Spleen (tissue), 11 donors: Measurements from ENCODE around the gene RMC1. TPM values are rescaled to one million over a fixed set of nuclear protein-coding genes. Genes with fewer than 3 reads are reported as not detected.
"Not testable (repeated sequence)": the region's sequence is repeated elsewhere in the genome, so short reads cannot be mapped to it uniquely, and the experiment has no call there.

Source experiments
- DNase-seq: peaks from one replicate; pipeline ENCODE4 v3.0.0-alpha.2; 2020
- H3K27ac ChIP-seq, 8 donors: fragments of 200-600 bp; sonication (generic) in 7 of 8; 1 replicate in 4 of 8; 2 replicates in 4 of 8; pipeline versions ENCODE4 v1.5.0 to v1.8.0; 2016 to 2021; ENCODE audit warnings: inconsistent platforms in 4 of 8, mild to moderate bottlenecking in 4 of 8, moderate library complexity in 1 of 8
- H3K27me3 ChIP-seq, 7 donors: fragments of 200-600 bp; sonication (generic) in 6 of 7; replicated peaks in 1 of 7; 1 replicate in 4 of 7; 2 replicates in 3 of 7; pipeline versions ENCODE4 v1.5.0 to v1.8.0; 2016 to 2021; ENCODE audit warnings: inconsistent platforms in 3 of 7, mild to moderate bottlenecking in 1 of 7
- H3K36me3 ChIP-seq, 6 donors: fragments of 200-600 bp; sonication (generic) in 5 of 6; 1 replicate in 4 of 6; 2 replicates in 2 of 6; pipeline versions ENCODE4 v1.5.0 to v1.8.0; 2016 to 2021; ENCODE audit warnings: inconsistent platforms in 2 of 6
- H3K4me1 ChIP-seq, 6 donors: fragments of 200-600 bp; sonication (generic) in 5 of 6; 1 replicate in 3 of 6; 2 replicates in 3 of 6; pipeline versions ENCODE4 v1.5.0 to v1.8.0; 2016 to 2021; ENCODE audit warnings: inconsistent platforms in 3 of 6
- H3K4me3 ChIP-seq, 8 donors: fragments of 200-600 bp; sonication (generic) in 7 of 8; 1 replicate in 4 of 8; 2 replicates in 4 of 8; pipeline versions ENCODE4 v1.5.0 to v1.8.0; 2016 to 2021; ENCODE audit warnings: inconsistent platforms in 4 of 8, mild to moderate bottlenecking in 4 of 8, moderate library complexity in 2 of 8
- H3K9me3 ChIP-seq, 8 donors: fragments of 200-600 bp; sonication (generic) in 7 of 8; 1 replicate in 4 of 8; 2 replicates in 4 of 8; pipeline versions ENCODE4 v1.5.0 to v1.8.0; 2016 to 2021; ENCODE audit warnings: inconsistent platforms in 4 of 8
- POLR2A ChIP-seq, 3 donors: fragments of 450-650 bp; IDR thresholded peaks; one replicate each; pipeline ENCODE4 v1.5.1; 2017; ENCODE audit warnings: antibody characterized with exemption in 3 of 3, mild to moderate bottlenecking in 1 of 3
- POLR2AphosphoS5 ChIP-seq, 3 donors: sonication (generic); formaldehyde crosslinking; IDR thresholded peaks; one replicate each; pipeline ENCODE4 v1.5.1; 2017; ENCODE audit warnings: antibody characterized with exemption in 3 of 3
- WGBS, 5 donors: extraction: QIAGEN DNeasy Blood & Tissue Kit in 3 of 5; methylation state at CpG; one replicate each; pipeline versions ENCODE4 v1.1.5 to v1.1.7; 2013 to 2018; 5-methylcytosine and 5-hydroxymethylcytosine counted together
- intact Hi-C: fragments of 100-400 bp; cut with DNase I; formaldehyde crosslinking; loops from one replicate; pipeline ENCODE4 v1.15.0; 2023; ENCODE audit warnings: low total_unique reads
- polyA plus RNA-seq, 3 donors: library from polyadenylated mRNA; stranded (reverse); fragments of 200-250 nt; gene quantifications; one replicate each; pipeline ENCODE4 v1.2.1, GENCODE V29; 2013
- total RNA-seq, 7 donors: library from RNA; depleted of rRNA in 3 of 7; stranded (reverse); fragments of >200 nt in 3 of 7; fragmentation: NEBNext Ultra II Directional in 4 of 7; extraction: Animal tissue kit (Norgen Biotek cat#: 25700) in 4 of 7; gene quantifications; one replicate each; pipeline versions ENCODE4 v1.1.0 to v1.2.1, GENCODE V29; 2016 to 2021
- TF ChIP-seq, protein P1 (sequence below), 11 experiments: fragments of 200-600 bp in 7 of 11; fragments of 450-650 bp in 4 of 11; sonication (generic) in 4 of 11; IDR thresholded peaks in 8 of 11; conservative IDR thresholded peaks in 3 of 11; 1 replicate in 7 of 11; 2 replicates in 4 of 11; pipeline versions ENCODE4 v1.4.0 to v1.8.0; 2016 to 2021; ENCODE audit warnings: antibody characterized with exemption in 11 of 11, inconsistent platforms in 4 of 11, mild to moderate bottlenecking in 1 of 11
- donor health status: healthy with polysubstance abuse.
- donor health status: DM: no; HTN: no; CAD: no; lungs with moderate emphysema.
- donor health status: DM: no; HTN: no; CAD: no.
- donor health status: Bipolar disorder and iron deficiency.
- donor health status: healthy.
- donor health status: DM: no; HTN: no; CAD: no.
- donor health status: DM: yes; HTN: yes; CAD: no.

The RMC1 gene
- total and polyA plus RNA-seq, 10 donors: 29.5 to 74.7 (median 45.2) TPM

DNA sequence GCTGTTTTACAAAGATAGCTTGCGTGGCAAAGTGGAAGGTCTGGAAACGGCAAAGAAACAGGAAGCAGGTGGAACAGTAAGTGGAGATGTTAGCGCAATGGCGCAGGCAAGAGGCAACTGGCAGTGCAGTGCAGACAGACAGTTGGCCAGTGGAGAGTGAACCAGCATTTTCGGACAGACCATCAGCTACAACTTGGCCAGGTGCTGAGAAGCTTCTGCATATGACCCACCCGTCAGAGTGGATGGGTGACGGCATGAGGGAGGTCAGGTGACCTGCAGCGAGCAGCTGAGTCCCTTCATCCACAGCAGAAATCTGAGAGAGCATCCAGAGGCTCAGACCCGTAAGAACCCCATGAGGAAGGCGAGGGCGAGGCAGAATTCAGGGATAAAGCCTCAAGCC lies 49.2 kb downstream of the RMC1 start:
- H3K27ac ChIP-seq: no peak overlapping the region
- peaks cover 0 to 100% (median 91%) of the 10 kb centered on the region in 6 donors for H3K36me3 ChIP-seq
- DNase-seq: no peak
- H3K4me1 ChIP-seq: no peaks in the 10 kb centered on the region
- 79 to 83% (median 82%) methylated on average over 11 of the region's 11 CpGs for WGBS, 5 donors
- H3K4me3 ChIP-seq: no peak overlapping the region
- H3K9me3 ChIP-seq: no peaks in the 10 kb centered on the region
- no peaks in the 10 kb centered on the region for H3K27me3 ChIP-seq
- intact Hi-C loops: no loop called here
- TF ChIP-seq POLR2A (IDR thresholded peaks at IDR 0.05) (no peak), POLR2AphosphoS5 (IDR thresholded peaks at IDR 0.05) (no peak)
- TF ChIP-seq, protein P1, sequence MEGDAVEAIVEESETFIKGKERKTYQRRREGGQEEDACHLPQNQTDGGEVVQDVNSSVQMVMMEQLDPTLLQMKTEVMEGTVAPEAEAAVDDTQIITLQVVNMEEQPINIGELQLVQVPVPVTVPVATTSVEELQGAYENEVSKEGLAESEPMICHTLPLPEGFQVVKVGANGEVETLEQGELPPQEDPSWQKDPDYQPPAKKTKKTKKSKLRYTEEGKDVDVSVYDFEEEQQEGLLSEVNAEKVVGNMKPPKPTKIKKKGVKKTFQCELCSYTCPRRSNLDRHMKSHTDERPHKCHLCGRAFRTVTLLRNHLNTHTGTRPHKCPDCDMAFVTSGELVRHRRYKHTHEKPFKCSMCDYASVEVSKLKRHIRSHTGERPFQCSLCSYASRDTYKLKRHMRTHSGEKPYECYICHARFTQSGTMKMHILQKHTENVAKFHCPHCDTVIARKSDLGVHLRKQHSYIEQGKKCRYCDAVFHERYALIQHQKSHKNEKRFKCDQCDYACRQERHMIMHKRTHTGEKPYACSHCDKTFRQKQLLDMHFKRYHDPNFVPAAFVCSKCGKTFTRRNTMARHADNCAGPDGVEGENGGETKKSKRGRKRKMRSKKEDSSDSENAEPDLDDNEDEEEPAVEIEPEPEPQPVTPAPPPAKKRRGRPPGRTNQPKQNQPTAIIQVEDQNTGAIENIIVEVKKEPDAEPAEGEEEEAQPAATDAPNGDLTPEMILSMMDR (IDR thresholded peaks at IDR 0.05 in 8 of 11, conservative IDR thresholded peaks at IDR 0.05 in 3 of 11): no peak

DNA sequence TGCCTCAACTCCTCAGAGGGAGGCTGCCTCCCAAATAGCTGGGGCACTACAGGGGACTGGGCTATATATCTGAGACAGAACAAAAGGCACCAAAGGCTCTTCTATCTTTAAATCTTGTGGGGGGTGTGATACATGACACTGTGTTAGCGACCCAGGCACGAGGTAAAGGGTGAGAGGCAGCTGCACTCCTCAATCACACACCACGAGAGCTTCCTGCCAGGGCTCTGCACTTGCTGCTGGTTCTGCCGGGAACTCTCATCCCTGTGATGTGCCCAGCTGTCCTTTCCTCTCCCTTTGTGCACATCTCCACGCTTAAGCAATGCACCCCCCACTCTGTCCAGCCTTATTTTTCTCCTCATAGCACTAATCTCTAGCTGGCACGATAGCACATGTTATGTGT lies 50.6 kb downstream of the RMC1 start:
- TF ChIP-seq POLR2AphosphoS5 (IDR thresholded peaks at IDR 0.05): no peak
- no peak for TF ChIP-seq POLR2A (IDR thresholded peaks at IDR 0.05)
- TF ChIP-seq, protein P1 (IDR thresholded peaks at IDR 0.05 in 8 of 11, conservative IDR thresholded peaks at IDR 0.05 in 3 of 11): no peak
- intact Hi-C loops: no loop called here
- H3K9me3 ChIP-seq: no peaks in the 10 kb centered on the region
- WGBS, 5 donors: 75 to 87% (median 86%) methylated on average over 5 to 6 of the region's 6 CpGs
- DNase-seq: no peak
- H3K4me3 ChIP-seq: no peak overlapping the region
- peak overlapping the region in 1 of 8 donors; percentile 11 for H3K27ac ChIP-seq
- no peaks in the 10 kb centered on the region for H3K27me3 ChIP-seq
- no peaks in the 10 kb centered on the region for H3K4me1 ChIP-seq
- H3K36me3 ChIP-seq: peaks cover 0 to 100% (median 87%) of the 10 kb centered on the region in 6 donors

DNA sequence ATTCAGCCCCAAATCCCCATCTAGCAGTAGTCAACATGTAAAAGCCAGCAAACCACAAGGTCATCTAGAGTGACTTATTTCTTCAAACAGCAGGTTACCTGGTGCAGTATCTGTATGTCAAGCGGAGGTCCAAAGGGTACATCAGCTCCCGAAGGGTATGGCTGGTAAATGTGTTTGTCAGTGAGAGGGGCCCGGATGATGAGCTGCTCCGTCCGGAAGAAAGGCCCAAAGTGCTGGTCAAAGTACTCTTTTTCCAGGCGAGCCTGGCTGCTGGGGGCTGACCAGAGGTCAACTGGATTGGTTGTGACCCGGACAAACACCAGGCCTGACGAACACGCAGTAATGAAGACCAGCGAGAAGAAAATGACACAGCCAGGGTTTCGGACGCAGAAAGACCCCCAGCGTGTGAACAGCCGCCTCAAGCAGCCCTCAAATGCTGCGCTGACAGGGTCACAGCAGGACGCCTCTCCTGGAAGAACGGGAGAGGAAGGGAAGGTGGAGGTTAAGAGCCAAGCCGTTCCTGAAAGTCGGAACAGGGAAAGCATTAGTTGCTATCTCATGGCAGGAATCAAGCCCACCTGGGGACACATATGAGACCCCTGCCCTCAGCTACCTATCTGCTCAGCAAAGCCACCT lies 53.0 kb downstream of the RMC1 start:
- intact Hi-C loops: no loop called here
- 95 to 98% (median 96%) methylated on average over 19 of the region's 19 CpGs for WGBS, 5 donors
- no peaks in the 10 kb centered on the region for H3K27me3 ChIP-seq
- H3K36me3 ChIP-seq: peaks cover 0 to 100% (median 91%) of the 10 kb centered on the region in 6 donors
- no peak overlapping the region for H3K27ac ChIP-seq
- H3K4me1 ChIP-seq: no peaks in the 10 kb centered on the region
- H3K4me3 ChIP-seq: no peak overlapping the region
- no peak for DNase-seq
- no peaks in the 10 kb centered on the region for H3K9me3 ChIP-seq
- no peak for TF ChIP-seq POLR2AphosphoS5 (IDR thresholded peaks at IDR 0.05)
- no peak for TF ChIP-seq POLR2A (IDR thresholded peaks at IDR 0.05)
- TF ChIP-seq, protein P1 (IDR thresholded peaks at IDR 0.05 in 8 of 11, conservative IDR thresholded peaks at IDR 0.05 in 3 of 11): no peak

DNA sequence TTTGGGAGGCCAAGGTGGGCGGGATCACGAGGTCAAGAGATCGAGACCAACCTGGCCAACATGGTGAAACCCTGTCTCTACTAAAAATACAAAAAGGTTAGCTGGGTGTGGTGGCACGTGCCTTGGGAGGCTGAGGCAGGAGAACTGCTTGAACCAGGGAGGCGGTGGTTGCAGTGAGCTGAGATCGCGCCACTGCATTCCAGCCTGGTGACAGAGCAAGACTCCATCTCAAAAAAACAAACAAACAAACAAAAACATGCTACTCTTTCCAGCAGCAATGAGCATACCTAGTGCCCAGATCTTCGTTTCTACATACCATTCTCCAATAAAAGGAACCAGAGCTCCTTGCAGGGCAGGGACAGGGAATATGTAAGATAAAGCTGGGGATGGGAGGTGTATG lies 54.2 kb downstream of the RMC1 start:
- intact Hi-C loops, DNase-seq, H3K27ac ChIP-seq, H3K4me3 ChIP-seq, H3K9me3 ChIP-seq, H3K4me1 ChIP-seq, H3K27me3 ChIP-seq: not testable (repeated sequence)
- 96 to 99% (median 97%) methylated on average over 8 of the region's 8 CpGs for WGBS, 5 donors
- H3K36me3 ChIP-seq: peaks cover 0 to 100% (median 90%) of the 10 kb centered on the region in 6 donors
